IPS DF 6.9 (cell line): ENCODE data around the gene KLK2.

Experiments
- DNase-seq: peaks from one replicate; pipeline ENCODE4 v3.0.0-alpha.2; 2013; ENCODE audit warnings: low read depth, low spot score
- H3K27ac ChIP-seq: one replicate; pipeline ENCODE4 v1.5.1; 2013; ENCODE audit warnings: low read length, control low read depth
- H3K27me3 ChIP-seq: 2 replicates; pipeline ENCODE4 v1.6.1; 2013; ENCODE audit warnings: mild to moderate bottlenecking, low read length; ENCODE audit not compliant: control insufficient read depth, insufficient read depth
- H3K36me3 ChIP-seq: 2 replicates; pipeline ENCODE4 v1.6.1; 2013; ENCODE audit warnings: low read length; ENCODE audit not compliant: control insufficient read depth, insufficient read depth
- H3K4me1 ChIP-seq: 2 replicates; pipeline ENCODE4 v1.6.1; 2013; ENCODE audit warnings: low read length; ENCODE audit not compliant: control insufficient read depth, insufficient read depth
- H3K4me3 ChIP-seq: 2 replicates; pipeline ENCODE4 v1.5.1; 2013; ENCODE audit warnings: mild to moderate bottlenecking, low read length
- H3K9me3 ChIP-seq: 2 replicates; pipeline ENCODE4 v1.6.1; 2013; ENCODE audit warnings: low read length, inconsistent platforms; ENCODE audit not compliant: control insufficient read depth, insufficient read depth
- WGBS: extraction: QIAGEN DNeasy Blood & Tissue Kit; methylation state at CpG from one replicate; pipeline ENCODE4 v1.1.7; 2013; ENCODE audit warnings: mixed read lengths, missing lambda C conversion rate; ENCODE audit not compliant: insufficient read length, insufficient coverage; 5-methylcytosine and 5-hydroxymethylcytosine counted together

KLK2 gene

DNA sequence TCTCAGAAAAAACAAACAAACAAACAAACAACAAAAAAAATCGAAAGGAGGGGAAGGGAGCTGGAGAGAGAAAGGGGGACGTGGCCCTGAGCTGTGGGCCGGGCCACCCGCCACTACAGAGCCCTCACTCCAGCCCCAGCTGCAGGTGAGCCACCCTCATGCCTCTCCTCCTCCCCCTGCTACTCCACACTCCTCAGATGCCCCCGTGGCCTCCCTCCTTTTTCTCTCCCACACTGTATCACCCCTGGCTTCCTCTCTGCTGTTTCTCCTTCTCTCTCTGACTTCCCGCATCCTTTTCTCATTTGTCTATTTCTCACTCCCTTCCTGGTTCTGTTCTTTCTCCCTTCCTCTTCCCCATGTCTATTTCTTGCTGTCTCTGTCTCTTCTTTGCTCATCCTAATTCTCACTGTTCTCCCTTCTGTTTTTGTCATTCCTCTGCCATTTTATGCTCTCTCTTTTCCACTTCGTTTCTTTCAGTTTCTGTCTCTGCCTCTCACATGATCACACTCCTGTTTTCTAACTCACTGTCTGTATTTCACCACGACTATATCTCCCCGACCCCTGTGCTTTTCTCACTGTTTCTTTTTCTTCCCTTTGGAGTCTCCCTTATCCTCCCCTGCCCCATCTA, 2.7 kb downstream of the KLK2 start:
- WGBS: no CpG with 5 or more reads among the region's 9 CpGs
- Histone ChIP-seq H3K4me3 (no peak overlapping the region), H3K27me3 (no peaks in the 10 kb centered on the region; the same call in 1 of the 2 replicates), H3K9me3 (no peaks in the 10 kb centered on the region; the same call in none of the 2 replicates), H3K4me1 (no peaks in the 10 kb centered on the region), H3K36me3 (no peaks in the 10 kb centered on the region), H3K27ac (no peak overlapping the region)
- DNase-seq: no peak

DNA sequence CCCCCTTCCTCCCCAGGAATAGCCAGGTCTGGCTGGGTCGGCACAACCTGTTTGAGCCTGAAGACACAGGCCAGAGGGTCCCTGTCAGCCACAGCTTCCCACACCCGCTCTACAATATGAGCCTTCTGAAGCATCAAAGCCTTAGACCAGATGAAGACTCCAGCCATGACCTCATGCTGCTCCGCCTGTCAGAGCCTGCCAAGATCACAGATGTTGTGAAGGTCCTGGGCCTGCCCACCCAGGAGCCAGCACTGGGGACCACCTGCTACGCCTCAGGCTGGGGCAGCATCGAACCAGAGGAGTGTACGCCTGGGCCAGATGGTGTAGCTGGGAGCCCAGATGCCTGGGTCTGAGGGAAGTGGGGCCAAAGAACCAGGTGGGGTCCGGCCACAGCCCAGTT, 3.2 kb downstream of the KLK2 start:
- Histone ChIP-seq H3K9me3 (no peaks in the 10 kb centered on the region; the same call in none of the 2 replicates), H3K36me3 (no peaks in the 10 kb centered on the region), H3K4me1 (no peaks in the 10 kb centered on the region), H3K27me3 (no peaks in the 10 kb centered on the region; the same call in 1 of the 2 replicates), H3K27ac (no peak overlapping the region), H3K4me3 (no peak overlapping the region)
- DNase-seq: no peak
- WGBS: no CpG with 5 or more reads among the region's 7 CpGs

DNA sequence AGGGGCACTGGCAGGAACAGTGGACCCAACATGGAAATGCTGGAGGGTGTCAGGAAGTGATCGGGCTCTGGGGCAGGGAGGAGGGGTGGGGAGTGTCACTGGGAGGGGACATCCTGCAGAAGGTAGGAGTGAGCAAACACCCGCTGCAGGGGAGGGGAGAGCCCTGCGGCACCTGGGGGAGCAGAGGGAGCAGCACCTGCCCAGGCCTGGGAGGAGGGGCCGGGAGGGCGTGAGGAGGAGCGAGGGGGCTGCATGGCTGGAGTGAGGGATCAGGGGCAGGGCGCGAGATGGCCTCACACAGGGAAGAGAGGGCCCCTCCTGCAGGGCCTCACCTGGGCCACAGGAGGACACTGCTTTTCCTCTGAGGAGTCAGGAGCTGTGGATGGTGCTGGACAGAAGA, 4.1 kb downstream of the KLK2 start:
- WGBS: no CpG with 5 or more reads among the region's 8 CpGs
- no peaks in the 10 kb centered on the region for H3K36me3 ChIP-seq
- no peak overlapping the region for H3K27ac ChIP-seq
- H3K4me3 ChIP-seq: no peak overlapping the region
- H3K4me1 ChIP-seq: no peaks in the 10 kb centered on the region
- H3K27me3 ChIP-seq: no peaks in the 10 kb centered on the region; the same call in 1 of the 2 replicates
- no peak for DNase-seq
- no peaks in the 10 kb centered on the region; the same call in none of the 2 replicates for H3K9me3 ChIP-seq

DNA sequence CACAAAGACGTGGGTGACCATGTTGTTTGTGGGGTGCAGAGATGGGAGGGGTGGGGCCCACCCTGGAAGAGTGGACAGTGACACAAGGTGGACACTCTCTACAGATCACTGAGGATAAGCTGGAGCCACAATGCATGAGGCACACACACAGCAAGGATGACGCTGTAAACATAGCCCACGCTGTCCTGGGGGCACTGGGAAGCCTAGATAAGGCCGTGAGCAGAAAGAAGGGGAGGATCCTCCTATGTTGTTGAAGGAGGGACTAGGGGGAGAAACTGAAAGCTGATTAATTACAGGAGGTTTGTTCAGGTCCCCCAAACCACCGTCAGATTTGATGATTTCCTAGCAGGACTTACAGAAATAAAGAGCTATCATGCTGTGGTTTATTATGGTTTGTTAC, 5.6 kb downstream of the KLK2 start:
- no peak for DNase-seq
- peaks cover 1% of the 10 kb centered on the region for H3K9me3 ChIP-seq
- no peaks in the 10 kb centered on the region for H3K36me3 ChIP-seq
- no peaks in the 10 kb centered on the region for H3K4me1 ChIP-seq
- H3K27me3 ChIP-seq: no peaks in the 10 kb centered on the region; the same call in 1 of the 2 replicates
- H3K27ac ChIP-seq: no peak overlapping the region
- no CpG with 5 or more reads among the region's 5 CpGs for WGBS
- no peak overlapping the region for H3K4me3 ChIP-seq

DNA sequence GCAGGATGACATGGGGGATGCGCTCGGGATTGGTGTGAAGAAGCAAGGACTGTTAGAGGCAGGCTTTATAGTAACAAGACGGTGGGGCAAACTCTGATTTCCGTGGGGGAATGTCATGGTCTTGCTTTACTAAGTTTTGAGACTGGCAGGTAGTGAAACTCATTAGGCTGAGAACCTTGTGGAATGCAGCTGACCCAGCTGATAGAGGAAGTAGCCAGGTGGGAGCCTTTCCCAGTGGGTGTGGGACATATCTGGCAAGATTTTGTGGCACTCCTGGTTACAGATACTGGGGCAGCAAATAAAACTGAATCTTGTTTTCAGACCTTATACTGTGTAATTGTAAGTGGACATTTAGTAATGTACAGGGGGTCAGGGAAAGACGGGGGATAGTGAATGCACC, 7.0 kb downstream of the KLK2 start:
- Histone ChIP-seq H3K4me3 (no peak overlapping the region), H3K4me1 (no peaks in the 10 kb centered on the region), H3K9me3 (peaks cover 1% of the 10 kb centered on the region), H3K27me3 (no peaks in the 10 kb centered on the region; the same call in 1 of the 2 replicates), H3K36me3 (no peaks in the 10 kb centered on the region), H3K27ac (no peak overlapping the region)
- no peak for DNase-seq
- no CpG with 5 or more reads among the region's 5 CpGs for WGBS

DNA sequence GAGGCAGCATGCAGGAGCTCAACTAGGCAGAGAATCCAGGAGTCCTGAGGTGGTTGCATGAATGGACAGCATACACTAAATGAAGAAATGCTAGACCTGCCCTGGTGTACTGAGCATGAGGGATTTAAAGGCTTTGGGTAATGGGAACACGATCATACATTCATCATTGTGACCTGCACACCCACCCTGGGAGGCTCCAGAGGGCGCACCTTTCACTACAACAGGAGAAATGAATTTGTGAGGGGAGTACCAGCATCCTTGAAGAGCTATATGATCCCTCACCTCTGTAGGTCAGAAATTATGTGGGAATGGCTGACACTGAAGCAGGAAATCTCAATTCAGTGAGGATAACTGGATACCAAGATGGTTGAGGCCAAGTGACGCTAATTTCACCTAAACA, 8.9 kb downstream of the KLK2 start:
- no peak for DNase-seq
- H3K27me3 ChIP-seq: no peaks in the 10 kb centered on the region
- no peaks in the 10 kb centered on the region for H3K36me3 ChIP-seq
- WGBS: no CpG with 5 or more reads among the region's 3 CpGs
- H3K9me3 ChIP-seq: peaks cover 1% of the 10 kb centered on the region
- no peak overlapping the region for H3K4me3 ChIP-seq
- H3K4me1 ChIP-seq: no peaks in the 10 kb centered on the region
- H3K27ac ChIP-seq: no peak overlapping the region

DNA sequence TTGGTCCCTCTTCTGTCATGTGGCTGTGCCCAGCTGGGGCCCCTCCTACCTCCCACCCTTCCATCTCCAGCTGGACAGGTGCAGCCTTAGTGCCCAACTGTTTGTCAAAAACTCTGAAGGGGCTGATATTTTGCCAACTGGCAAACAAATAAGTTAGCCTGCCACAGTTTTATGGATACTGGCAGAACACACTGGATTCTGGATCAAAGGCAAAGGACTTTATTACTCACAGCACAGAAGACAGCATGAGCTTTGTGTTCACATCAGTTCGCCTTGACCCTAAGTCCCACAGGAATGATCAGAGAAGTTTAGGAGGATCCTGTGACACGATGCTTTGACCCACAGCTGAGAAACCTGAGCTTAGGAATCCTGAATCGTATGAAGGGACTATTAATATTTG, 16.4 kb downstream of the KLK2 start:
- no peaks in the 10 kb centered on the region for H3K4me1 ChIP-seq
- peaks cover under 1% of the 10 kb centered on the region; the same call in 1 of the 2 replicates for H3K9me3 ChIP-seq
- no peaks in the 10 kb centered on the region for H3K36me3 ChIP-seq
- H3K4me3 ChIP-seq: no peak overlapping the region
- no CpG with 5 or more reads among the region's 3 CpGs for WGBS
- no peak for DNase-seq
- H3K27me3 ChIP-seq: no peaks in the 10 kb centered on the region
- H3K27ac ChIP-seq: no peak overlapping the region

DNA sequence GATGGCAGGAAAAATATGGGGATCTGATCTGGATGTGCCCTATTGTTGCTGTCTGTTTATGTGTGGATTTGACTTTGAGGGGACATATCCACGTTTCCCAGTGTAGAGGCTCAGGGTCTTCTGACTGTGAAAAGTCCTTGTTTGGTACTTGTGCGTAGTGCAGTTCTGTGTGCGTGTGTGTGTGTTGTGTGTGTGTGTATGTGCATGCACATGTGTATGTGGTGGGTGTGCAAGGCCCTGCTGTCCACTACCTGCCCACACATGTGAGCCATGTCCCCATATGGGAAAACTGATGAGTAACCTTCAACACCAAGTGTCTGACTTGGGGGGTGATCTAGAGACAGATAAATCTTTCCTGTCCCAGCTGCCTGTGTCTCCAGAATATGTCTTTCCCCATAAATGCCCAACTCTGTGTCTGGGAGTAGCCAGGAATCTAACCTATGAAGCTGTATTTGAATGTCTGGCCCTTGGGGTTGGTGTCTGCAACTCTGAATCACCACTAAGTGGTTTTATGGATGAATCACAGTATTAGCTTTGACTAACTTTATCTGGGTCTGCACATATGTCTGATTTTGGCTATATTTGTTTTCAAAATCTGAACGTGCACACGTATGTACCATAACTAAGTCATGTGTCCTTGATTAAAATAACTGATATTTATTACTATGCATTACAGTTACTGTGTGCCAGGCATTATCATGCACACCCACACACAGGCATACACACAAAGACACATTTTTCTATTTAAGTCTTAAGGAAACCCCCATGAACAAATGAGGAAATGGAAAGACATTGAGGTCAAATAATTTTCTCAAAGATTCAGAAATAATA, 17.4 kb downstream of the KLK2 start:
- no peaks in the 10 kb centered on the region for H3K4me1 ChIP-seq
- no peak overlapping the region for H3K27ac ChIP-seq
- H3K36me3 ChIP-seq: no peaks in the 10 kb centered on the region
- no peak for DNase-seq
- WGBS: no CpG with 5 or more reads among the region's 5 CpGs
- peaks cover 4% of the 10 kb centered on the region for H3K9me3 ChIP-seq
- H3K4me3 ChIP-seq: no peak overlapping the region
- no peaks in the 10 kb centered on the region for H3K27me3 ChIP-seq

DNA sequence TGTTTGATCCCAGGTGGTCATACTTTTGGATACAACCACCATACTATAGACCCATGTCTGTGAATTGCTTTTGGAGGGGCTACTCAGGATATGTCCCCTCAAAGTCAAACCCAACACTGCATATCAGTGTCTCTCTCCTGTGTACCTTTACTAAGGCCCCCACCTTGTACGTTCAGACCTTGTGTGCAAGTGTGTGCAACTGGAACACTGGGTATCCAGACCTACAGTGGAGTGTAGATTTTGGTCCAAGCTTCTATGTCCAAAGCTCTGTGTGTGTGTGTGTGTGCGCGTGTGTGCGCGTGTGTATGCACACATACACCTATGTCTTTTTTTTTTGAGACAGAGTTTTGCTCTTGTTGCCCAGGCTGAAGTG, 18.0 kb downstream of the KLK2 start:
- Histone ChIP-seq H3K4me1 (no peaks in the 10 kb centered on the region), H3K36me3 (no peaks in the 10 kb centered on the region), H3K9me3 (peaks cover 4% of the 10 kb centered on the region), H3K27me3 (no peaks in the 10 kb centered on the region), H3K27ac (no peak overlapping the region), H3K4me3 (no peak overlapping the region)
- WGBS: no CpG with 5 or more reads among the region's 5 CpGs
- DNase-seq: no peak

DNA sequence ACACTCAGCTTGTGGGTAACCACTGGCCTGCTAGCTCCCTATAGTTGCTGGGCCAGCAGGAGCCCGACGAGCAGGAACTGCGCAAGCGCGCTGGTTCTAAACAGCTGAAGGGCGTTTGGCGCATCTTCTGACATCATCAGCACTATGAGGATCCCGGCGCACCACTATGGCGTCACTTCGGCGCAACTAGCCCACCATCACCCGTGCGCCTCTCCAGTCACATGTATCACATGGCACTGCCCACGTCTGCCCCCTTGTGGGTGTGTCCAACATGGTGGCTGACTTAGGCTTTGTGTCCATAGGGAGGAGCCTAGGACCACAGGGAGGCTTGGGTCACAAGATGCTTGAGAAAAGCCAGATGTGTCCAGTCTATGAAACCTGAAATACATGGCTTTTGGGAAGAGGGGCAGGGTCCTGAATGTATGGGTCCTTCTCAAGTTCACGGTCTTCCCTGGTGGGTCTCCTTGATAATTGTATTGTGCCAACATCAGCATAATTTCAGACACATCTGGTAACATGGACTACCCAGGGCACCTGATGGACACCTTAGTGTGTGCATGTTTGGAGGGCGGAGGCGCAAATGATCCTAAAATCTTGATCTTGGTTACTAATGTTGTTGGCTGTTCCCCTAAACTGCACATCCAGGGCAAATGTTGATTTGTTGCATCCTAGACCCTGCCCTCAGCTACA, 20.0 kb downstream of the KLK2 start:
- Histone ChIP-seq H3K36me3 (no peaks in the 10 kb centered on the region), H3K9me3 (peaks cover 4% of the 10 kb centered on the region), H3K4me1 (no peaks in the 10 kb centered on the region), H3K27ac (no peak overlapping the region), H3K4me3 (no peak overlapping the region), H3K27me3 (no peaks in the 10 kb centered on the region)
- DNase-seq: no peak
- no CpG with 5 or more reads among the region's 18 CpGs for WGBS
